ENCODE measurements around the gene NEDD4L.

NEDD4L gene

GRCh38 chr18:58243401-58243800 lies 199.4 kb downstream of the NEDD4L start:
- ChIA-PET CTCF (no interaction called here), POLR2A (no interaction called here)
- TF ChIP-seq NFRKB (IDR thresholded peaks at IDR 0.05) (no peak), LEF1 (IDR thresholded peaks at IDR 0.05; ENCODE audit: borderline replicate concordance) (no peak), L3MBTL2 (conservative IDR thresholded peaks at IDR 0.05) (no peak), FOXM1 (IDR thresholded peaks at IDR 0.05; ENCODE audit: borderline replicate concordance) (no peak), HDGF (IDR thresholded peaks at IDR 0.05; ENCODE audit: borderline replicate concordance) (no peak), TARDBP (IDR thresholded peaks at IDR 0.05) (no peak), ELF4 (IDR thresholded peaks at IDR 0.05) (no peak), PKNOX1 (IDR thresholded peaks at IDR 0.05) (no peak), SUZ12 (IDR thresholded peaks at IDR 0.05) (no peak), SP1 (IDR thresholded peaks at IDR 0.05) (no peak), ARNT (IDR thresholded peaks at IDR 0.05) (no peak), FOXK2 (IDR thresholded peaks at IDR 0.05) (no peak), FOXA1 (IDR thresholded peaks at IDR 0.05) (no peak), BHLHE40 (IDR thresholded peaks at IDR 0.05; ENCODE audit: borderline replicate concordance) (no peak)
- DNase-seq (ENCODE audit: extremely low spot score) = no peak

- CTCF ChIA-PET = no interaction called here
- no peak for DNase-seq (ENCODE audit: extremely low spot score)
- TF ChIP-seq ZNF384 (IDR thresholded peaks at IDR 0.05) (no peak), FOXA1 (IDR thresholded peaks at IDR 0.05) (no peak), LEF1 (IDR thresholded peaks at IDR 0.05; ENCODE audit: borderline replicate concordance) (no peak), CTBP1 (IDR thresholded peaks at IDR 0.05; ENCODE audit: borderline replicate concordance) (no peak), PKNOX1 (IDR thresholded peaks at IDR 0.05) (no peak), L3MBTL2 (conservative IDR thresholded peaks at IDR 0.05) (no peak), NFRKB (IDR thresholded peaks at IDR 0.05) (no peak)
- POLR2A ChIA-PET = no interaction called here
Measured at GRCh38 chr18:58247363-58247834, 203.4 kb downstream of the NEDD4L start.

GRCh38 chr18:58249712-58250111 lies 205.7 kb downstream of the NEDD4L start:
- TF ChIP-seq ZNF384 (IDR thresholded peaks at IDR 0.05) (no peak), CTBP1 (IDR thresholded peaks at IDR 0.05; ENCODE audit: borderline replicate concordance) (no peak), FOXA1 (IDR thresholded peaks at IDR 0.05) (no peak), SUZ12 (IDR thresholded peaks at IDR 0.05) (no peak), ARNT (IDR thresholded peaks at IDR 0.05) (no peak), L3MBTL2 (conservative IDR thresholded peaks at IDR 0.05) (no peak)
- no peak for DNase-seq (ENCODE audit: extremely low spot score)
- ChIA-PET CTCF (no interaction called here), POLR2A (no interaction called here)

- DNase-seq (ENCODE audit: extremely low spot score) = no peak
- ChIA-PET POLR2A (no interaction called here), CTCF (no interaction called here)
- TF ChIP-seq LEF1 (IDR thresholded peaks at IDR 0.05; ENCODE audit: borderline replicate concordance) (no peak), TARDBP (IDR thresholded peaks at IDR 0.05) (no peak), ELF4 (IDR thresholded peaks at IDR 0.05) (no peak), FOXA1 (IDR thresholded peaks at IDR 0.05) (no peak), ARNT (IDR thresholded peaks at IDR 0.05) (no peak), HDGF (IDR thresholded peaks at IDR 0.05; ENCODE audit: borderline replicate concordance) (no peak)
Measured at GRCh38 chr18:58251416-58251815, 207.4 kb downstream of the NEDD4L start.

- DNase-seq (ENCODE audit: extremely low spot score) = no peak
- CTCF ChIA-PET = no interaction called here
- POLR2A ChIA-PET = no interaction called here
- TF ChIP-seq FOXA1 (IDR thresholded peaks at IDR 0.05) (no peak), L3MBTL2 (conservative IDR thresholded peaks at IDR 0.05) (no peak), ZNF384 (IDR thresholded peaks at IDR 0.05) (no peak), TARDBP (IDR thresholded peaks at IDR 0.05) (no peak), BHLHE40 (IDR thresholded peaks at IDR 0.05; ENCODE audit: borderline replicate concordance) (no peak), NFRKB (IDR thresholded peaks at IDR 0.05) (no peak), SP1 (IDR thresholded peaks at IDR 0.05) (no peak), ELF4 (IDR thresholded peaks at IDR 0.05) (no peak), ARNT (IDR thresholded peaks at IDR 0.05) (no peak), FOXM1 (IDR thresholded peaks at IDR 0.05; ENCODE audit: borderline replicate concordance) (no peak), PKNOX1 (IDR thresholded peaks at IDR 0.05) (no peak), SUZ12 (IDR thresholded peaks at IDR 0.05) (no peak), FOXK2 (IDR thresholded peaks at IDR 0.05) (no peak), LEF1 (IDR thresholded peaks at IDR 0.05; ENCODE audit: borderline replicate concordance) (no peak), CTBP1 (IDR thresholded peaks at IDR 0.05; ENCODE audit: borderline replicate concordance) (no peak), HDGF (IDR thresholded peaks at IDR 0.05; ENCODE audit: borderline replicate concordance) (no peak)
Measured at GRCh38 chr18:58252166-58252565, 208.1 kb downstream of the NEDD4L start.

GRCh38 chr18:58253318-58253717 lies 209.3 kb downstream of the NEDD4L start:
- POLR2A ChIA-PET = no interaction called here
- CTCF ChIA-PET = no interaction called here
- no peak for DNase-seq (ENCODE audit: extremely low spot score)
- TF ChIP-seq NFRKB (IDR thresholded peaks at IDR 0.05) (no peak), FOXK2 (IDR thresholded peaks at IDR 0.05) (no peak), L3MBTL2 (conservative IDR thresholded peaks at IDR 0.05) (no peak), HDGF (IDR thresholded peaks at IDR 0.05; ENCODE audit: borderline replicate concordance) (no peak), SP1 (IDR thresholded peaks at IDR 0.05) (no peak), FOXM1 (IDR thresholded peaks at IDR 0.05; ENCODE audit: borderline replicate concordance) (no peak), LEF1 (IDR thresholded peaks at IDR 0.05; ENCODE audit: borderline replicate concordance) (no peak), SUZ12 (IDR thresholded peaks at IDR 0.05) (no peak), PKNOX1 (IDR thresholded peaks at IDR 0.05) (no peak)
